HepG2 (cell line): ENCODE results near the gene CLIC4. TPM values are rescaled to one million over a fixed set of nuclear protein-coding genes. Genes with fewer than 3 reads are reported as not detected.
A peak's percentile ranks its signal among the peaks of the same experiment; 100 is the strongest.

ENCODE experiments used
- ARID5B ChIP-seq: IDR thresholded peaks from 2 replicates; pipeline ENCODE4 v1.4.0; 2020; ENCODE audit warnings: mild to moderate bottlenecking, missing genetic modification reagents
- CBFB ChIP-seq: sonication (generic); formaldehyde crosslinking; IDR thresholded peaks from 2 replicates; pipeline ENCODE4 v1.4.0; 2020; ENCODE audit warnings: missing genetic modification reagents
- CHD2 ChIP-seq: IDR thresholded peaks from 2 replicates; pipeline ENCODE4 v1.6.1; 2011; ENCODE audit warnings: low read depth, low read length, improper control_type of control experiment
- GATA4 ChIP-seq: sonication (generic); IDR thresholded peaks from 2 replicates; pipeline ENCODE4 v1.6.1; 2016; ENCODE audit warnings: antibody characterized with exemption, low read depth, borderline replicate concordance
- HDAC2 ChIP-seq: sonication (generic); formaldehyde crosslinking; IDR thresholded peaks from 2 replicates; pipeline ENCODE4 v1.4.0; 2020; ENCODE audit warnings: missing genetic modification reagents
- HINFP ChIP-seq: sonication (generic); formaldehyde crosslinking; IDR thresholded peaks from 2 replicates; pipeline ENCODE4 v1.4.0; 2020; ENCODE audit warnings: low read depth, mild to moderate bottlenecking, missing genetic modification reagents
- HOXA5 ChIP-seq: sonication (generic); formaldehyde crosslinking; IDR thresholded peaks from 2 replicates; pipeline ENCODE4 v1.4.0; 2020; ENCODE audit warnings: missing genetic modification reagents
- JUN ChIP-seq: sonication (generic); formaldehyde crosslinking; IDR thresholded peaks from 2 replicates; pipeline ENCODE4 v1.4.0; 2020; ENCODE audit warnings: mild to moderate bottlenecking, missing genetic modification reagents
- LBX2 ChIP-seq: sonication (generic); formaldehyde crosslinking; IDR thresholded peaks from 2 replicates; pipeline ENCODE4 v1.5.0; 2020; ENCODE audit warnings: missing genetic modification reagents, mild to moderate bottlenecking, borderline replicate concordance
- MLXIP ChIP-seq: sonication (generic); formaldehyde crosslinking; IDR thresholded peaks from 2 replicates; pipeline ENCODE4 v1.9.0; 2021; ENCODE audit warnings: missing genetic modification reagents, borderline replicate concordance
- PBX3 ChIP-seq: sonication (generic); formaldehyde crosslinking; IDR thresholded peaks from 2 replicates; pipeline ENCODE4 v1.8.1; 2023; ENCODE audit warnings: missing genetic modification reagents, inconsistent platforms, borderline replicate concordance
- SP140L ChIP-seq: sonication (generic); formaldehyde crosslinking; IDR thresholded peaks from 2 replicates; pipeline ENCODE4 v1.4.0; 2020; ENCODE audit warnings: missing genetic modification reagents, borderline replicate concordance
- ZC3H4 ChIP-seq: sonication (generic); formaldehyde crosslinking; IDR thresholded peaks from 2 replicates; pipeline ENCODE4 v1.4.0; 2020; ENCODE audit warnings: missing genetic modification reagents, borderline replicate concordance
- ZNF580 ChIP-seq: IDR thresholded peaks from 2 replicates; pipeline ENCODE4 v1.6.1; 2016; ENCODE audit warnings: low read depth, borderline replicate concordance
- ZNF639 ChIP-seq: conservative IDR thresholded peaks from 2 replicates; pipeline ENCODE4 v1.6.1; 2018; ENCODE audit warnings: missing genetic modification reagents
- ZNF780A ChIP-seq: sonication (generic); formaldehyde crosslinking; IDR thresholded peaks from 2 replicates; pipeline ENCODE4 v1.8.0; 2022; ENCODE audit warnings: mild to moderate bottlenecking, missing genetic modification reagents, moderate library complexity
- polyA plus RNA-seq, 8 experiments: library from polyadenylated mRNA; depleted of rRNA in 3 of 8; stranded (reverse) in 7 of 8; unstranded in 1 of 8; fragments of >200 nt; fragmentation: Illumina TruSeq in 4 of 8; extraction: Trizol in 4 of 8; gene quantifications; 2 replicates each; pipeline versions ENCODE4 v1.2.1 to v1.2.3, GENCODE V29; 2011 to 2016; ENCODE audit warnings: low read depth in 4 of 8, missing spikeins in 1 of 8, mixed read lengths in 1 of 8; ENCODE audit not compliant: insufficient read depth in 1 of 8
- total RNA-seq, 5 experiments: library from RNA; depleted of rRNA; stranded (reverse); fragments of >200 nt; fragmentation: Illumina TruSeq; extraction: Trizol; gene quantifications; 2 replicates each; pipeline ENCODE4 v1.2.3, GENCODE V29; 2016; ENCODE audit warnings: low read depth in 1 of 5

The CLIC4 gene
- total and polyA plus RNA-seq, 2 of the 13 experiments (the other 11 are each of a cell fraction or from before 2014, with no cell fraction given): 23.3 to 77.4 TPM

GRCh38 chr1:24705260-24706073 lies 39.8 kb upstream of the CLIC4 start (continued):
- TF ChIP-seq ZC3H4 (CRISPR knock-in tag): no peak
- TF ChIP-seq JUN (CRISPR knock-in tag): no peak
- no peak for TF ChIP-seq MLXIP (CRISPR knock-in tag)
- TF ChIP-seq HOXA5 (CRISPR knock-in tag): no peak
- TF ChIP-seq ZNF780A: no peak
- peak; percentile 79 for TF ChIP-seq HDAC2 (CRISPR knock-in tag)
- TF ChIP-seq PBX3 (CRISPR knock-in tag): no peak
- no peak for TF ChIP-seq CHD2
- TF ChIP-seq ARID5B (CRISPR knock-in tag): peak; percentile 54
- TF ChIP-seq HINFP (CRISPR knock-in tag): no peak
- no peak for TF ChIP-seq ZNF639 (CRISPR knock-in tag)
- TF ChIP-seq CBFB (CRISPR knock-in tag): peak; percentile 79
- TF ChIP-seq LBX2 (CRISPR knock-in tag): no peak
- 0 out of 2 replicates have a peak, but pooled peaks have one; percentile 36 for TF ChIP-seq ZNF580
- no peak for TF ChIP-seq SP140L (CRISPR knock-in tag)
- peak; percentile 67; the same call in 1 of the 2 replicates for TF ChIP-seq GATA4
